ENCODE data around the gene SLC6A4. TPM values are rescaled to one million over a fixed set of nuclear protein-coding genes. Genes with fewer than 3 reads are reported as not detected.

SLC6A4 gene
- total RNA-seq, 1 donor from 2014 or later: not detected

DNA sequence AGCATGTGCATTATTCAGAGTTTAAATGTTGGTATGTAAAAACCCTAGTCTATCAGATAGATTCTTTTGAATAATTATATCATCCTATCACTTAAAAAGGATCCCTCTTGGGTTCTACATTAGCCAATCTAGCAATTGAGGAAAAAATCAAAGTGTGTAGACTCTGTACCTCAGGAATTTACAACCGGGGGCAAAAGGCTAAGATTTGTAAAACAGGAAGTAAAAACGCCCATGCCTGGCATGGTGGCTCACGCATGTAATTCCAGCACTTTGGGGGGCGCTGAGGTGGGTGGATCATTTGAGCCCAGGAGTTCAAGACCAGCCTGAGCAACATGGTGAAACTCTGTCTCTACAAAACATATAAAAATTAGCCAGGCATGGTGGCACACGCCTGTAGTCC lies 58.6 kb downstream of the SLC6A4 start:
- Mint-ChIP-seq H3K4me3 (no peak overlapping the region), H3K27me3 (ENCODE audit: low read depth) (no peaks in the 10 kb centered on the region), H3K9me3 (no peaks in the 10 kb centered on the region), H3K4me1 (no peaks in the 10 kb centered on the region), H3K36me3 (ENCODE audit: low read depth) (peaks cover 2% of the 10 kb centered on the region), H3K27ac (ENCODE audit: unreplicated experiment) (no peak overlapping the region)
- no peak for DNase-seq (ENCODE audit: low read depth, low spot score)
- TF ChIP-seq CTCF (conservative IDR thresholded peaks at IDR 0.05): no peak

- H3K4me3 Mint-ChIP-seq: no peak overlapping the region
Observed at GRCh38 chr17:30174556-30174955, 60.9 kb downstream of the SLC6A4 start.

GRCh38 chr17:30173649-30174048 lies 61.8 kb downstream of the SLC6A4 start:
- H3K4me1 Mint-ChIP-seq: no peaks in the 10 kb centered on the region
- no peaks in the 10 kb centered on the region for H3K27me3 Mint-ChIP-seq (ENCODE audit: low read depth)
- H3K27ac Mint-ChIP-seq (ENCODE audit: unreplicated experiment): no peak overlapping the region
- DNase-seq (ENCODE audit: low read depth, low spot score): no peak
- no peaks in the 10 kb centered on the region for H3K36me3 Mint-ChIP-seq (ENCODE audit: low read depth)
- H3K9me3 Mint-ChIP-seq: no peaks in the 10 kb centered on the region
- no peak for TF ChIP-seq CTCF (conservative IDR thresholded peaks at IDR 0.05)
- H3K4me3 Mint-ChIP-seq: no peak overlapping the region

More at GRCh38 chr17:30174556-30174955, 60.9 kb downstream of the SLC6A4 start:
- TF ChIP-seq CTCF (conservative IDR thresholded peaks at IDR 0.05): no peak
- no peak overlapping the region for H3K27ac Mint-ChIP-seq (ENCODE audit: unreplicated experiment)
- H3K27me3 Mint-ChIP-seq (ENCODE audit: low read depth): no peaks in the 10 kb centered on the region
- H3K9me3 Mint-ChIP-seq: no peaks in the 10 kb centered on the region
- no peaks in the 10 kb centered on the region for H3K4me1 Mint-ChIP-seq
- no peak for DNase-seq (ENCODE audit: low read depth, low spot score)
- H3K36me3 Mint-ChIP-seq (ENCODE audit: low read depth): no peaks in the 10 kb centered on the region

DNA sequence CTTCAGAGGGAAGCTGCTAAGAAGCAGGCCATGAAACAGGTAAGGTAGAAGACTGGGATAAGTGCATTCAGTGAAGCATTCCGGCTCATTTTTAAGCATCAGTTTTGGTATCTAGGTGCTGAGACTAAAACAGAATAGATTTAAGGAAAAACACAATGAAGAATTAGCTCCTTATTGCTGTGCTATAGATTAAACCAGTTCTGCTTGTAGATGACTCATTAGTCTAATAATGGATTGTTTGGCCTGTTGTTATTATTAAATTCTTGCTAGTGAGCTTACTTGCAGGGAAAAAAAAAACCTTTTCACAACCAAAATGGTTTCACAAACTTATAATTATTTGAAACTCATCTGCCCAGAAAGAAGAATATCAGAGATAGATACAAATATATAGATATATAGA lies 62.9 kb downstream of the SLC6A4 start:
- H3K27me3 Mint-ChIP-seq (ENCODE audit: low read depth): no peaks in the 10 kb centered on the region
- no peak for TF ChIP-seq CTCF (conservative IDR thresholded peaks at IDR 0.05)
- no peaks in the 10 kb centered on the region for H3K9me3 Mint-ChIP-seq
- no peak overlapping the region for H3K27ac Mint-ChIP-seq (ENCODE audit: unreplicated experiment)
- no peak overlapping the region for H3K4me3 Mint-ChIP-seq
- no peaks in the 10 kb centered on the region for H3K36me3 Mint-ChIP-seq (ENCODE audit: low read depth)
- no peak for DNase-seq (ENCODE audit: low read depth, low spot score)
- no peaks in the 10 kb centered on the region for H3K4me1 Mint-ChIP-seq

GRCh38 chr17:30170415-30170987 lies 65.0 kb downstream of the SLC6A4 start:
- Mint-ChIP-seq H3K36me3 (ENCODE audit: low read depth) (no peaks in the 10 kb centered on the region), H3K9me3 (no peaks in the 10 kb centered on the region), H3K27me3 (ENCODE audit: low read depth) (no peaks in the 10 kb centered on the region), H3K27ac (ENCODE audit: unreplicated experiment) (no peak overlapping the region), H3K4me1 (no peaks in the 10 kb centered on the region), H3K4me3 (no peak overlapping the region)
- TF ChIP-seq CTCF (conservative IDR thresholded peaks at IDR 0.05): no peak
- DNase-seq (ENCODE audit: low read depth, low spot score): no peak
